ENCODE data around the gene ST6GAL1. TPM values are rescaled to one million over a fixed set of nuclear protein-coding genes. Genes with fewer than 3 reads are reported as not detected.

The ST6GAL1 gene
- total and polyA plus RNA-seq, 2 of the 8 experiments (the other 6 are each of a cell fraction or from before 2014, with no cell fraction given), result 62.8 to 80.9 TPM

DNA sequence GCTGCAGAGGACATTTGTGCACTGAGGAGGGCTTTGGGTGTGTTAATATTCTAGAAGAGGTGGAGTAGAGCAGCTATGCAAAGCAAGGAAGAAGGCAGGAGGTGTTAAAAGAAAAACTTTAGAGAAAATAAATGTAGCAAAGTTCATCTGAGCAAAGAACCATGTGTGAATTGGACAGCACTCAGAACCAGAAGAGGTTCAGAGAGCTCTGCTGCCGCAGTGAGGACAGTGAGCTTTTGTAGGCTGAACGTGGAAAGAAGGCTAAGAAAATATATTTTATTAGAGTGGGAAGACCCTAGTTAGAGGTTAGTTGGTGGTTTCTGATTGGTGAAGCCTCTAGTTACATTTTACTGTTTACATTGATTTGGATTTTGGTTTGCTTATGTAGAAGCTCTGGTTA is 50.7 kb downstream of the ST6GAL1 start (continued):
- TF ChIP-seq, protein P1, sequence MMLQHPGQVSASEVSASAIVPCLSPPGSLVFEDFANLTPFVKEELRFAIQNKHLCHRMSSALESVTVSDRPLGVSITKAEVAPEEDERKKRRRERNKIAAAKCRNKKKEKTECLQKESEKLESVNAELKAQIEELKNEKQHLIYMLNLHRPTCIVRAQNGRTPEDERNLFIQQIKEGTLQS (IDR thresholded peaks at IDR 0.05; ENCODE audit: insufficient read depth, low read depth, low read length), result no peak

Data from H1 (cell line).